H1 (cell line): ENCODE measurements around the gene FA2H.

ENCODE experiments used
- CHD2 ChIP-seq: IDR thresholded peaks from 2 replicates; pipeline ENCODE4 v1.6.1; 2012; ENCODE audit warnings: low read length, improper control_type of control experiment
- CTCF ChIP-seq, 3 experiments: IDR thresholded peaks; 1 replicate in 2 of 3; 2 replicates in 1 of 3; pipeline versions ENCODE4 v1.5.1 to v1.6.1; 2011; ENCODE audit warnings: low read length in 3 of 3, mild to moderate bottlenecking in 3 of 3, inconsistent platforms in 2 of 3, low read depth in 1 of 3, moderate library complexity in 1 of 3; ENCODE audit not compliant: insufficient read depth in 1 of 3; ENCODE audit errors: control extremely low read depth in 1 of 3
- POLR2AphosphoS5 ChIP-seq: IDR thresholded peaks from 2 replicates; pipeline ENCODE4 v1.6.1; 2011; ENCODE audit warnings: low read depth, low read length
- SP2 ChIP-seq: IDR thresholded peaks from 2 replicates; pipeline ENCODE4 v1.6.1; 2012; ENCODE audit warnings: mild to moderate bottlenecking, low read length, inconsistent platforms

GRCh38 chr16:74773446-74774222 is 986 bp downstream of the FA2H start:
- no peak for TF ChIP-seq CTCF (IDR thresholded peaks at IDR 0.05; ENCODE audit: control extremely low read depth in 1 of 3, insufficient read depth in 1 of 3, low read depth in 1 of 3, low read length in 3 of 3)
- TF ChIP-seq SP2 = no peak
- no peak for TF ChIP-seq CHD2
- no peak for TF ChIP-seq POLR2AphosphoS5
